HG03159 (cell line): Measurements from ENCODE around the gene GNA15.
"Not testable (repeated sequence)": the region's sequence is repeated elsewhere in the genome, so short reads cannot be mapped to it uniquely, and the experiment has no call there.

Source experiments
- ATAC-seq: cut with Tn5 transposase; IDR thresholded peaks from one replicate; pipeline ENCODE4 v1.9.1; 2021; ENCODE audit warnings: mild to moderate bottlenecking, moderate library complexity; ENCODE audit not compliant: unreplicated experiment

GNA15 gene

DNA sequence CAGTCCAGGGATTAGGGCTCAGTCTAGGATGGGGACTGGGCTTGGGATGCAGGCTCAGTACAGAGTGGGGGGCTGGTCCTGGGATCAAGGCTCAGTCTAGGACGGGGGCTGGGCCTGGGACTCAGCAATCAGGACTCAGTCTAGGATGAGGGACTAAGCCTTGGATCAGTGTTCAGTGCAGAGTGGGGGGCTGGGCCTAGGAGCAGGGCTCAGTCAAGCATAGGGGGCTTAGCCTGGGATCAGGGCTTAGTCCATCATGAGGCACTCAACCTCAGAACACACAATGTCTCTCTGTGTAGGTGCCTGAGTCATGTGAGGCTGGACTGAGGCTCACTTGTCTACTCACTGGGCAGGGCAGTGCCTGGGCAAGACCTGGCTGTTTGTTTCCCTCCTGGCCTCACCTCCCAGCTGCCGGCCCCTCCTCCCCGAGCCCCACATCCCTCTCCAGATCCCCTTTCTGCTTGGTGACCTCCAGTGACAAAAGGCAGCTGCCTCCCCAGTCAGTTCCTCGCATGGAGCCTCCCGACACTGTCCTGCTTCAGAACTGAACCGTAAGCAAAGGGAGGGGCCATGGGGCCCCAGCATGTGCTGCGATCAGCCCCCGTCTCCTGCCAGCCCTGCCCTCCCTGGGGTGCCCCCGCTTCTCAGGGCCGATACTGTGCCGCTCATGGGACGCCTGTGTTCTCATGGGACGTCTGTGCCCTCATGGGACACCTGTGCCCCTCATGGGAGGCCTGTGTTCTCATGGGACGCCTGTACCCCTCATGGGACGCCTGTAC is 36.2 kb downstream of the GNA15 start:
- no peak for ATAC-seq

DNA sequence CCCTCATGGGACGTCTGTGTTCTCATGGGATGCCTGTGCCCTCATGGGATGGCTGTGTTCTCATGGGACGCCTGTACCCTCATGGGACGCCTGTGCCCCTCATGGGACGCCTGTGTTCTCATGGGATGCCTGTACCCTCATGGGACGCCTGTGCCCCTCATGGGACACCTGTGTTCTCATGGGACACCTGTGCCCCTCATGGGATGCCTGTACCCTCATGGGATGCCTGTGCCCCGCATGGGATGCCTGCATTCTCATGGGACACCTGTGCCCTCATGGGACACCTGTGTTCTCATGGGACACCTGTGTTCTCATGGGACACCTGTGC is 36.8 kb downstream of the GNA15 start:
- ATAC-seq = not testable (repeated sequence)

DNA sequence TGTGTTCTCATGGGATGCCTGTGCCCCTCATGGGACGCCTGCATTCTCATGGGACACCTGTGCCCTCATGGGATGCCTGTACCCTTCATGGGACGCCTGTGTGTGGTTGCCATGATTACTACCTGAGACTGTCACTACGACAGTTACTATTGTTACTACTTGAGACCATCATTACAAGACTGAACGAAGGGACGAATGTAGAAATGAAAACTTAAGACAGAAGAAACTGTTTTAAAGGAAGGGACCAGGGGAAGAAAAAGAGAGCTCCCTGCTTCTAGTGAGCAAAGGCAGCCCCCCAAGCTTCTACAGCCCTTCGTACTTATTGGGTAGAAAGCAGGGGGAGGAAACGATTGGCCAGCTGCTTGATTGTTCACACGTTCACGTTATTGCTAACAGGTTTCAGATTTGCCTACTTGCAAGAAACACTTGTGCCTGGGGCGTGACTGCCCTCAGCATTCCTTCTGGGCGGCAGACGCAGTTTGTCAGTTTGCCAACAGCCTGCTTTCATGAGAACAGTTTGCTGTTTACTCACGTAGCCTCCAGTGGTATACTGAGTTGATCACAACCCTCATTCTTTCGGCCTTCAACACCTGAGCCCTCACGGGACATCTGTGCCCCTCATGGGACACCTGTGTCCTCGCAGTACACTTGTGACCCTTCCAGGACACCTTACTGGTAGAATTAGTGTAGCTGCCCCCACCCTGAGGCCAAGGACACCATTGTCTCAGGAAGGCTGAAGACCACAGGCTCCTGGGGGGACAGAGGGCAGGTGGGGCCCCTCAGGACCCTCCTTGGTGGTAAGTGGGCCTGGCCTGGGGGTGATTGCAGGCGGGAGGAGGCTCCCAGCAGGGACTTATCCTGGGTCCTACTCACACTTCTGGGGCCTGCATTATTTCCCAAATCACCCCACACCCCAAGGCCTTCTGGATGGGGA is 40.2 kb downstream of the GNA15 start:
- no peak for ATAC-seq

DNA sequence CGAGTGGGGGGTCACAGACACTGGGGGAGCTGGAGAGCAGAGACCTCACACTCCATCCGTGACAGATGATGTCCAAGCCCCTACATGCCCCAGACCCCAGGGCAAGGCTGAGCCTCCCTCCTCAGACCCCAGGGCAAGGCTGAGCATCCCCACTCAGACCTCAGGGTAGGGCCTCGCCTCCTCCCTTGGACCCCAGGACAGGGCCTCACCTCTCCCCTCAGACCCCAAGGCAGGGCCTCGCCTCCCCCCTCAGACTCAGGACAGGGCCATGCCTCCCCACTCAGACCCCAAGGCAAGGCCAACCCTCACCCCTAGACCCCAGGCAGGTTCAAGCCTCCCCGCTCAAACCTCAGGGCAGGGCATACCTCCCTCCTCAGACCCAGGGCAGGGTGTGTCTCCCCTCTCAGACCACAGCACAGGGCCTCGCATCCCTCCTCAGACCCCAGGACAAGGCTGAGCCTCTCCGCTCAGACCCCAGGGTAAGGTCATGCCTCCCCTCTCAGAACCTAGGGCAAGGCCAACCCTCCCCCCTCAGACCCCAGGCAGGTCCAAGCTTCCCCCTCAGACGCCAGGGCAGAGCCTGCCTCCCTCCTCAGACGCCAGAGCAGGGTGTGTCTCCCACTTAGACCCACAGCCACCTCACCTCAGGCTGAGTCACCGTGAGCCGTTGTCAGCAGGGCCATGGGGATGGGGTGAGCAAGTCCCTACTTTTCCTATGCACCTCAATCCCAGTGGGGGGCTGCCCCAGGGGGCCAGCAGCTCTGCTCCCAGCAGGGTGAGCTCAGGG is 41.1 kb downstream of the GNA15 start:
- no peak for ATAC-seq

DNA sequence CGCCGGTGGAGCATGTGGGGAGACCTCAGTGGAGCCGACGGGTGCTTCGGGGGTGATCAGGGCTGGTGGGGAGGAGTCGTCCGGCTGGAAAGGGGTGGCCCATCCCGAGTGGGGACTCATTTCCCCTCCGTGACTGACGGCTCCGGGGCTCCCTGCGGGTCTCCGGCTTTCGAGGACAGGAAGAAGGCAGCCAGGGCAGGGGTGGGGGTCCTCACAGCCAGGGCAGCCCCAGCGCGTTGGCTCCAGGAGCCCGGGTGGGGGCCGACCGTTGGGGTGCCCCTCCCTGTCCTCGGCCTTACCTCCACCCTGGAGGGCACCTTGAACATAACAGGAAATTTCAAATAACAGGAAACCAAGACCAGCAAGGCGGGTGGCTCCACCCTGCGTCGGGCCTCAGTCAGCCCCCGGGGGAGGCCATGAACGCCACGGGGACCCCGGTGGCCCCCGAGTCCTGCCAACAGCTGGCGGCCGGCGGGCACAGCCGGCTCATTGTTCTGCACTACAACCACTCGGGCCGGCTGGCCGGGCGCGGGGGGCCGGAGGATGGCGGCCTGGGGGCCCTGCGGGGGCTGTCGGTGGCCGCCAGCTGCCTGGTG is 42.6 kb downstream of the GNA15 start, which contains the start of gene S1PR4:
Gene S1PR4 (plus strand): TSS at position 393 of the 596 bp plus-strand sequence. CDS start 24 bp downstream, at position 417.
- peak; percentile 46 for ATAC-seq

DNA sequence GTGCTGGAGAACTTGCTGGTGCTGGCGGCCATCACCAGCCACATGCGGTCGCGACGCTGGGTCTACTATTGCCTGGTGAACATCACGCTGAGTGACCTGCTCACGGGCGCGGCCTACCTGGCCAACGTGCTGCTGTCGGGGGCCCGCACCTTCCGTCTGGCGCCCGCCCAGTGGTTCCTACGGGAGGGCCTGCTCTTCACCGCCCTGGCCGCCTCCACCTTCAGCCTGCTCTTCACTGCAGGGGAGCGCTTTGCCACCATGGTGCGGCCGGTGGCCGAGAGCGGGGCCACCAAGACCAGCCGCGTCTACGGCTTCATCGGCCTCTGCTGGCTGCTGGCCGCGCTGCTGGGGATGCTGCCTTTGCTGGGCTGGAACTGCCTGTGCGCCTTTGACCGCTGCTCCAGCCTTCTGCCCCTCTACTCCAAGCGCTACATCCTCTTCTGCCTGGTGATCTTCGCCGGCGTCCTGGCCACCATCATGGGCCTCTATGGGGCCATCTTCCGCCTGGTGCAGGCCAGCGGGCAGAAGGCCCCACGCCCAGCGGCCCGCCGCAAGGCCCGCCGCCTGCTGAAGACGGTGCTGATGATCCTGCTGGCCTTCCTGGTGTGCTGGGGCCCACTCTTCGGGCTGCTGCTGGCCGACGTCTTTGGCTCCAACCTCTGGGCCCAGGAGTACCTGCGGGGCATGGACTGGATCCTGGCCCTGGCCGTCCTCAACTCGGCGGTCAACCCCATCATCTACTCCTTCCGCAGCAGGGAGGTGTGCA is 43.3 kb downstream of the GNA15 start:
- ATAC-seq = peak; percentile 13

DNA sequence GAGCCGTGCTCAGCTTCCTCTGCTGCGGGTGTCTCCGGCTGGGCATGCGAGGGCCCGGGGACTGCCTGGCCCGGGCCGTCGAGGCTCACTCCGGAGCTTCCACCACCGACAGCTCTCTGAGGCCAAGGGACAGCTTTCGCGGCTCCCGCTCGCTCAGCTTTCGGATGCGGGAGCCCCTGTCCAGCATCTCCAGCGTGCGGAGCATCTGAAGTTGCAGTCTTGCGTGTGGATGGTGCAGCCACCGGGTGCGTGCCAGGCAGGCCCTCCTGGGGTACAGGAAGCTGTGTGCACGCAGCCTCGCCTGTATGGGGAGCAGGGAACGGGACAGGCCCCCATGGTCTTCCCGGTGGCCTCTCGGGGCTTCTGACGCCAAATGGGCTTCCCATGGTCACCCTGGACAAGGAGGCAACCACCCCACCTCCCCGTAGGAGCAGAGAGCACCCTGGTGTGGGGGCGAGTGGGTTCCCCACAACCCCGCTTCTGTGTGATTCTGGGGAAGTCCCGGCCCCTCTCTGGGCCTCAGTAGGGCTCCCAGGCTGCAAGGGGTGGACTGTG is 44.0 kb downstream of the GNA15 start:
- ATAC-seq = no peak

DNA sequence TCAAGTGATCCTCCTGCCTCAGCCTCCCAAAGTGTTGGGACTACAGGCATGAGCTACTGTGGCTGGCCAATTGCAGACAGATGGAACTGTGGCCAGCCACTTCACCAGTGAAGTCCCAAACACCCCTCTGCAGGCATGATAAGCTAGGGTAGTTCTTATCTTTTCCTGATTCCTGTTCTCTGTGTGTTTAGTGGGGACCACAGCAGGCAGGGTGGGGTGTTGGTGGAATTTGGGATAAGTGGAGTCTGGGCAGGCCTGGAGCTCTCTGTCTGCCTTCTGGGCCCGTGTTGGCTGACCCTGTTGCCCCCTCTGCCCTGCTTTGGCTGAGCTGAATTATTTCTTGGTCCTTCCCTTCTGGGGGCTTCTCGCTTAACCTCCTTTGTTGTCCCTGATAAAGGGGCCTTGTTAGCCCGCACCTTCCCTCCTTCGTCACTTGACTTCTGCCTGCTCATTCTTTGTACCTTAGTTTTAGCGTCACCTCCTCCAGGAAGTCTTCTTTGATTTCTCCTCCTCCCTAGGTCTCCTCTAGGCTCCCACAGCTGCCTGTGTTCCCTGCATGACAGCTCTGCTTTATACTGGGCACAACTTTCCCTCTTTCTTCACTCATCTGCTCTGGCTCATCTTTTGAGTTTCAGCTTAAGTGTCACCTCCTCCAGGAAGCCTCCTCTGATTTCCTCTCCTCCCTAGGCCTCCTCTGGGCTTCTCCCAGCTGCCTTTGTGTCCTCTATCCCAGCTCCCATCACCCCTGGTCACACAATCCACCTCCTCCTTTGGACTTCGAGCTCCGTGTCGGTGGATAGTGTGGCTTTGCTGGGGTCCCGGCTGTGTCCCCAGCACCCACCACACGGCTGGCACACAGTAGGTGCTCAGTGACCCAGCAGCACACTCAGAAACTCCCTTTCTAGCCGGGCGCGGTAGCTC is 48.1 kb downstream of the GNA15 start:
- ATAC-seq = no peak

DNA sequence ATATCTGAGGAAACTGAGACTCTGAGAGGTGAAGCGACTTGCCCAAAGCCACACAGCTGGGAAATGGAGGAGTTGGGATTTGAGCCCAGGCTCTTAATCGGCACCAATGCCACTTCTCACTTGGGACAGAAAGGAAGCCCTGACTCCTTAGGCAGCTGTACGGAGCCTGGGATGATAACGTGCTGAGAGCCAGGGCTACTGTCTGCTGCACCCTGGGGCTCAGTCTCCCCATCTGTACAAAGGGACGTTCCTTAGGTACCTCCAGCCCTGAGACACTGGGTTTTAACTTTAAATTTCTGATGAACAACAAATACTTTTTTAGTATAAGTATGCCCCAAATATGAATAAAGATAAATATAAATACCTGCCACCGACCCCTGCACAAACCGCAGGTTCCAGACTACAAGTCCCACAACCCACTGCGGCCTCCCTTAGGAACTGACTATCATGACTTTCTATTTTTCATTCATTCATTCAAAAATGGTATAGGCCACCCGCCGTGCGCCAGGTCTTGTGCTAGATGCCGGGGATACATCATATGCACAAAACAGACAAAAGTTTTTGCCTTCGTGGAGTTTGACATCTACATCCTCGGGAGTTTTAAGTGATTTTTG is 49.1 kb downstream of the GNA15 start:
- ATAC-seq = peak; percentile 21

DNA sequence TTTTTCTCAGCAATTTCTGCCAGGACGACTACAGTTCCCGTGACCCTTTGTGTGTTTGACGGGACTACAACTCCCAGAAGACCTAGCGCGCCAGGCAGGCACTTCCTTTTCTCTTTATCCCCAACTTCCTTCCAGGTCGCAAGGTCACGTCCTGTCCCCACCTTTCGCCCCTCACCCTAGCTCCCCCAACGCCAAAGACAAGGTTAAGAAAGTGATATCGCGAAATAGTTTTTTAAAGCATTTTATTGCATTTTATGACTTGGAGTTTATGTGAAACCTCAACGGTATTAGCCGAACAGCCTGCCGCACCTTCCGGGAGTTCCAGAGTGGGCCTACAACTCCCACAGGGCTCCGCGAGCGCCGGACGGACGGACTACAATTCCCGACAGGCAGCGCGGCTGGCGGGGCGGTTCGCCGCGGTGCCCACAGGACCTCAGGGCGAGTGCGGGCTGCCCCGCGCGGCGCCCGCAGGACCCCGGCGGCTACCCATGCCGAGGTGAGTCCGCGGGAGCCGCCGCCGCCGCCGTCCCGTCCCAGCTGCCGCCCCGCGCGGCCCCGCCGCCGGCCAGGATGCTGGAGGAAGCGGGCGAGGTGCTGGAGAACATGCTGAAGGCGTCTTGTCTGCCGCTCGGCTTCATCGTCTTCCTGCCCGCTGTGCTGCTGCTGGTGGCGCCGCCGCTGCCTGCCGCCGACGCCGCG is 49.8 kb downstream of the GNA15 start, which contains the start of gene NCLN:
Gene NCLN (plus strand): TSS at position 470 of the 699 bp plus-strand sequence. CDS start 101 bp downstream, at position 571.
- ATAC-seq = peak; percentile 78

DNA sequence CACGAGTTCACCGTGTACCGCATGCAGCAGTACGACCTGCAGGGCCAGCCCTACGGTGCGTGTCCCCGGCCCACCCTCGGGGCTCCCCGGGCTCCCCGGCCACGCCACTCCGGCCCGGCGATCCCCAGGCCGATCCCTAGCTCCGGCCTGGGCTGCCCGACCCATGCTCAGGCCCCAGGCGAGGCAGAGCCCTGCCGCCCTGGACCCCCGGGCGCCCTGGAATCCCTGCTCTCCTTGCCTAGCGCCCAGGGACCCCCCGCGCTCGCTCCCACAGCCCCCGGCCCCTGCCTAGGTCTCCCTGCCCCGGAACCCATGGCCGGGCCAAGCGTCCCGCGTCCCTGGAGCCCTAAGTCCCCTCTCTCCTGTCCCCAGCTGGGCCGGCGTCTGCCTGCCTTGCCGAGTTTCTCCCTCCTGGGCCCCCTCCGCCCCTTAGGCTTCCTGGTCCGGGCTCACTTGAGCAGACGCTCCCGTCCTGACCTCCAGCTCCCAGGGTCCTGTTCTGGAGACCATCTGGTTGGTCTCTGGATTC is 50.4 kb downstream of the GNA15 start:
- no peak for ATAC-seq

DNA sequence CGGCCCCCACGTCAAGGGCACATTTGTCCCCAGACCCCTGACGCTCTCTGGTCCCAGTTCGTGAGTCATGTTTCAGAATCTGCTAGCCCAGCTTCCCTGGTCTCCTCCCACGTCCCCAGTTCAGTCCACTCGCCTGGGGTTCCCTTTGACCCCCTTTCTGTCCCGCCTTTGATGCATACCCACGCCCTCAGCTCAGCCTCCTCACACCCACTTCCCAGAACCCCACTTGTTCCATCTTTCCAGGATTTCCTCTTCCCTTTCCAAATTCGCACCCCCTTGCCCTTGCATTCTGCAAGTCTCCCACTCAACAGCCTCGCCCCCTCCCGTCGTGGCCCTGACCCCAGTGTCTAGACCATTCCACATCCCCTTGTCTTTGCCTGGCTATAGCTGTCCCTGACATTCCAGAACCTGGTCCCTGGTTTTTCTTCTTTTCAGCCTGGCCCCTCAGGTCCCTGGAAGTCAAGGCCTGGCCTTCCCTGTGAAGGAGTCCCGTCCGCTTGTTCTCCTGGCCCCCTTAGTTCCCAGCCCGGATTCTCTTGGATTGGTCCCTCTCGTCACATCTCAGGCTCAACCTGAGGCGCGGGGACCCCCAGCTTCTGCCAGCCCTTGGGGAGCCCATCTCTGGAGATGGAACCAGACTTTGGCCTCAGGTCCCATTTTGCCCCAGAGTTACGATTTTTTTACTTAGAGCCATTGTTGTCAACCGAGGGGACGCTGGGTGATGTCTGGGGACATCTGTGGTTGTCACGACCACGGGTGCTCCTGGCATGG is 51.2 kb downstream of the GNA15 start:
- no peak for ATAC-seq

DNA sequence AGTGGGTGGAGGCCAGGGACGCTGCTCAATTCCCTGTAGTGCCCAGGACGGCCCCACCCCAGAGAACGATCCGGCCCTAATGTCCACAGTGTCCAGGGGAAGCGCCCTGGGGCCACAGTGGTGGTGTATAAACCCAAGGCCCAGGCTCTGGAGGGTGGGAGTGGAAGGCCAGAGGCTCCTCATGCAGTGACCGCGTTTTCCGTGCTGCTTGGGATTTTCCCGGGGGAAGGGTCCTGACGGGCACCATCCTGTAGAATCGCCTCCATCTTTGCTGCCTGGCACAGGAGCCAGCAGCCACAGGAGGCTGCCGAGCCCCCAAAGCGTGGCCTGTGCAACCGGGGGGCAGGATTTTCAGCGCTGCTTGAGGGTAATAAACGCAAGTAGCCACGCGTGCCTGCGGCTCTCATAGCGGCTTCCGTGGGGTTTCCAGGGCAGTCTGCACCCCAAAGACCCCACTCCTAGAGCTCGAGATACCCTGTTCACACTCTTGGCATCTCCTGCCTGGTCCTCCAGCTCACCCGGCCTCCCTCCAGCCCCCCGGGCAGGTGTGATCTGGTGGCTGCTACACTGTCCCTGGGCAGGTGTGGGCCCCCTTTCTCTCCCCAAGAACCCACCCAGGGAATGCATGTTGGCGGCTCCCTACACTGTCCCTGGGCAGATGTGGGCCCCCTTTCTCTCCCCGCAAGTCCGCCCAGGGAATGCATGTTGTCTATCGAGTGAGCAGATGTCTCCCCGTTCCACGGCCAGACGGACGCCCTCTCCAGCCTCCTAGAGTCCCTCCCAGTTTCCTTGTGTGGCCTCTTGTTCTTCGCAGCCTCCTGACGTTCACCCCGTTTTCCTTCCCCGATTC is 52.1 kb downstream of the GNA15 start:
- ATAC-seq = no peak

DNA sequence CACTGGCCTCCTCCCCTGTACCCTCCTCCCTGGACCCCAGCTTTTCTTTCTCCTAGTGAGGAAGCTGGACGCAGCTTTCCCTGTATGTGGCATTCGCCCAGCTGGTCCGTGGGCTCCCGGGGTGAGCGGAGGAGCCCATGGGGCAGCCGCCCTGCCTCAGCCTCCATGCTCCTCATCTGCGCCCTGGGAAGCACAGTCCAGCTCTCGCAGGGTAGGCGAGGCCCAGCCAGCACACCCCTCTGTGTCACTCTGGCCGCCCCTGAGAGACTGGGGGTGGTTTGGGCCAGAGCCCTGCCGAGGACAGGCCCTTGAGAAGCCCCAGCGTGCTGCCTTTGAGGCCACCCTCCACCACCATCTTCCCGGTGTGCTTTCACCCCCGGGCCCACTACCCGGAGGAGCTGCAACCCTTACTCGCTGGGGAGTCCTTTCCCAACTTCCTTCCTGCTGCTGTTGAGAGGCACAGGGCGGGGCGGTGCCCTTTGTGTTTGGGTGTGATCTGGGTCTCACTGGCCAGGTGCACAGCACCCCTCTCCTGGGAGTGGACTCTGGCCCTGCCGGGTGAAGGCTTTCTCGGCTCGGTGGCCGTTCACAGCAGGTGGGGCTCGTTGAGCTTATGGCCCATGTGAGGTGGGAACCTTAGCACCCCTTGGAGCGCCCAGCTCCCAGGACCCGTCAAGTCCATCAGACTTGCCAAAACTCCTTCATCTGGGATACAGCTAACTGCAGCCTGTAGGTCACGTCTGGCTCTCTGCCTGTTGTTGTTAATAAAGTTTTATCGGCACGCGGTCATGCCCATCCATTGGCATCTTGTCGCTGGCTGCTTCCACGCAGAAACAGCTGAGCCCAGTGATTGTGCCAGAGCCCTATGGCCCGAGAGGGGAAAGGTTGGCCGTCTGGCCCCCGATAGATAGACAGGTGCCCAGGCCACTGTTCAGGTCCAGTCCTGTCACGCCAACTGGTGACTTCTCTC is 53.1 kb downstream of the GNA15 start:
- ATAC-seq = no peak
